LNCAP (cell line): ENCODE measurements around the gene CCDC186.
A peak's percentile ranks its signal among the peaks of the same experiment; 100 is the strongest.

Source experiments
- CTCF ChIP-seq: fragments of 450-650 bp; IDR thresholded peaks from 2 replicates; pipeline ENCODE4 v1.5.1; 2017; ENCODE audit warnings: mild to moderate bottlenecking

Gene CCDC186

DNA sequence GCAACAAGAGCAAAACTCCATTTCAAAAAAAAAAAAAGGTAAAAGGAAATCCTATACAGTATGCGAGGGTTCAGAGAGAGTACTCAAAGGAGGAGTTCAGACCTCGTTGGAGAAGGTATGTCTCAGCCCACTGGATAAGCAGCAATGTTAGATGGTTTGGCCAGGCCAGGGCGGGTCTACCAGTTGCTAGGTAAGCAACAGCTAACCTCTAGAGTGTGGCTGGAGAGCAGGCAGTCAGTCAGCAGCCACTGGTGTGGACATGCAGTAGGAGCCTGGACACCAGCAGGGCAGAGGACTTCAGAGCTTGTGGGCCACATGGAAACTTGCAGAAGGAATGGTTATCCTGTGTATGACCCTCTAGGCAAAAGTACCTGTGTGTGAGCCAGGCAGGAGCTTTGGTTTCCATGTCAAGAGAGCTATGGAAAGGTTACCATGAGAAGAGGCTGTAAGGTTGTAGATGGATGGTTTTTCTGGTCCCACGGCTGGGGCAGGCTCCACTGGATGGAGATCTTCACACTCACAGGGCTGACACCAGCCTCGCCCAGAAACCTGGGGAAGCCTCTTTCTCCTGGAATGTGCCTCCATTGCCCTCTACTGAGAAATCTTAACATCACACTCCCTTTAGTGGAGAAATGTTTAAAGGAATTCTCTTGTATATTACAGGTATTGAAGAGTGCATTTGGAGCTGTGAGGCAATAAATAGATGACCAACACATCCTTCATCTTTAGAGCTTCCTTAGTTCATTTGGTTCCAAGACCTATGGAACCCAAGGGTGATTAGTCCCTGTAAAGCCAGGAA is 63.6 kb downstream of the CCDC186 start:
- TF ChIP-seq CTCF = peak; percentile 50

DNA sequence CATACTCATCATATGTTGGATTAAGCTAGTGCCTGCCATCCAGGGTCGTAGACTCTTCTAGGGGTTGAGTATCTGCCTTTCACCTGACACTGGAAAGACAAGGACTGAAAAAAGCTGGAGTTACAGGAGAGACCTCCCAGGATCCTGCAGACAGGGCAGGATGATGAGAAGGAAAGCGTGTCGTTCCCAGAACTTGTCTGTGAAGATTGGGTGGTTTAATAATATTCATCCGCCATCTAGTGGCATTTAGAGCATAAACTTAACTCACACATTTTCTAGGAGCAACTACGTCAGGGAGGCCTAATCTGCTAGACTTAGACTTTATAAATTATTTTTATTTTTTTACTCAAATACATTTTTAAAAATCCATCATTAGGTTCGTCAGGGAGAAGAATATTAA is 70.7 kb downstream of the CCDC186 start:
- peak; percentile 59 for TF ChIP-seq CTCF

DNA sequence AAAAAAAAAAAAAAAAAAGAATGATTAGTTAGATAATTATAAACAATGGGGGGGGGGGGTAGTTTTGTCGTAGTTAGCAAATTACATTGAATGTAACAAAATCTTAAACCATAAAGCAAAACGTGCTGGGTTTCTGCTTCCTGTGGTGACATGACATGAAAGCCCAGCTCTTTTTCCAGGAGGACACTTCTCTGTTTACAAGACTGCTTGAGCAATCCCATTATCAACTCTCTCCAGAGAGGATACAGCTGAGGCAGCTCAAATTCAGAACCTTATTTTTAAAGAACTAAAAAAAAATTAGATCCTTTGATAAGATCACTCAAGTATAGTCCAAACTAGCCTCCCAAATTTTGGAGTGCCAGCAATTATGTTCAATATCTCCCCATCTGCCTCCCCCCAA is 71.7 kb downstream of the CCDC186 start:
- no peak for TF ChIP-seq CTCF

DNA sequence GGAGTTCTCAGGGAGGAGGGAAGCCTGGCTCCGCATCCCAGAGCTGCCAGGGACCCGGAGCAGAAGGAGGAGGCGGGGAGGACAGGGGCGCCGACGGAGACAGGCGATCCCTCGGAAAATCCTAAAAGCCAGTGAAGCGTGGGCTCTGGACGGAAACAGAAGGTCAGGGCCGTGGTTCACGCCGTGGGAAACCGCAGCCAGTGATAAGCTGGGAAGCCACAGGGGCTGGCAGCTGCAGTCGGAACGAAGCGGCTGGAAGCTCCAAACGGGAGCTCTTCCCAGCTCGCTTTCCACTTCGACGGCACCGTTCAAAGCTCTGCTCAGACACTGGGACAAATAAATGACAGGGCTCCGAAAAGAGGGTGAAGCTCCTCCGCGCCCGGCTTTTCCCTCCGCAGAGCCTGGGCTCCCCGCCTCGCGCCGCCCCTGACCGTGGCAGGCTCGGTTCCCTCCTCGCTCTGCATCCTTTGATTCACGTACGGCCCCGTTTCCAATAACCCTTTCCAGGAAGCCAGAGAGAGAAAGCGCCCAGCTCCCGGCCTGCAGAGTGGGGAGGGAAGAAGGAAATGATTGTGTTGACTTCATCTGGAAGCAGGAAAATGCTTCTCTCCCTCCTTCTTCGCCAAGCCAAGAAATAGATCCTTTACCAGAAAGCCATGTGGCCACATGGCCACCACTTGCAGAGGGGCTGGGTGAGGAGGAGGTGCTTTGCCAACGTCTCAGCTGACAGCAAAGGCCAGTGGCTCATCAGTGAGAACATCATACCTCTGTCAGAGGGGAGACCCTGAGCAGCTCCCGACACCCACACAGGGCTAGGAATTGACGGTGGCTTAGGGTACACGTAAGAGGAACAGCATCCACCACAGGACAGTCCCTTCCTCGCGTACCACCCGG is 72.9 kb downstream of the CCDC186 start:
- TF ChIP-seq CTCF = no peak

- TF ChIP-seq CTCF = no peak
These were observed 77.1 kb downstream of the CCDC186 start for GRCh38 chr10:114096864-114097263.

DNA sequence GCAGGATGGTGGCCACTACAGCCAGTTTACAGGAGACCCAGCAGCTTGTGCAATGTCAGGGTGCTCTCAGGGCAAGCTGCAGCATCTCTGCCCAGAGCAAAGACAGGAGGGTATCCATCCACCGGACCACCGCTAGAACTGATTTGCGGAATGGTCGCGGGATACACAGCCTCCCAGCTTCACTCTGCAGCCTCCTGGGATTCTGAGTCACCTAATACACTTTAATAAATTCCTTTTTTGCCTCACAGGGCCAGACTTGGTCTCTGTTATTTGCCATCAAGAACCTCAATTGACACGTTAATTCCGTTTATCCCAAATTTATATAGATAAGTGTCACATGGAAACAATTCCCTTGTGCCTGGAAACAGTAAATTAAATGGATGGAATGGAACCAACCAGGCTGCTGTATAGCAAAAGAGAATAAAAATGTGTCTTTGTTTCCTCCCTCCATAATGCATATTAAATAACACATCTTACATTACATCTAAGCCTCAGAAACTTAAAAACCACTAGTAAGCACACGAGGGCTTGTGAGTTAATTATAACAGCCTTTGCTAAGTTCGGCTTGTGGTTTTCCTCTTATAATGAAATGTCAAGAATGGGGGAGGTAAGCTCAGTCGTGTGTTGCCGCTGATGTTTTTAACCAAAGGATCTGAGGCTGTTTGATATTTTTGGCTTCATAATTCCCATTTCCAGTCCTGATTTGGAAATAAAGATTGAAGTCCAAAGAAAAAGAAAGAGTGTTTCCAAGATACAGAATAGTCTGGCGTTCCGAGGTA is 78.3 kb downstream of the CCDC186 start:
- no peak for TF ChIP-seq CTCF

DNA sequence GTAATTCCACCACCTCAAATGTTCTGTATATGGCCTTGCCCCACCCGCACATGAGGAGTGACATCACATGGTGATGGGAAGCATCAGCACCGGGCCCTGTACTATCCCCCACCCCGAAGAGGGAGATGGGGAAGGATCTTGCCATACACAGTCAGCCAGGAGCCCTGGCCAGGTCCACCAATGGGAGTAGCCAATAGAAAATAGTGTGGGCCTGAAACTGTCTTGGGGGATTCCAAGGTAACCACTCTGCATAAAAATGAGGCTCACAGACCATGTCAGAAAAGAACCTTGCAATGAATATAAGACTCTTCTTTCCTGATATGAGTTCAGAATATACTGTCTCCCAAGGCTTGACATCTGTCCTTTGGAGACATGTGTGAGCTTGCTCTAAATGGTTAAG is 79.2 kb downstream of the CCDC186 start:
- no peak for TF ChIP-seq CTCF
